CD14-positive monocyte (primary cell): Measurements from ENCODE around the gene NFAM1. TPM values are rescaled to one million over a fixed set of nuclear protein-coding genes. Genes with fewer than 3 reads are reported as not detected.
A peak's percentile ranks its signal among the peaks of the same experiment; 100 is the strongest.

Source experiments
- DNase-seq, 3 donors: peaks; one replicate each; pipeline ENCODE4 v3.0.0-alpha.2; 2011 to 2022
- H2AFZ ChIP-seq: 2 replicates; pipeline ENCODE4 v1.6.0; 2012; ENCODE audit warnings: mild to moderate bottlenecking, low read depth, low read length, inconsistent platforms; ENCODE audit not compliant: insufficient read depth, poor library complexity, severe bottlenecking
- H3K27ac ChIP-seq, 2 donors: 1 replicate in 1 of 2; 2 replicates in 1 of 2; pipeline ENCODE4 v1.5.1; 2012 to 2013; ENCODE audit warnings: low read length in 2 of 2, control low read depth in 1 of 2, inconsistent platforms in 1 of 2, low read depth in 1 of 2, mild to moderate bottlenecking in 1 of 2
- H3K27me3 ChIP-seq, 2 donors: one replicate each; pipeline versions ENCODE4 v1.6.0 to v1.6.1; 2011 to 2013; ENCODE audit warnings: low read length in 2 of 2; ENCODE audit not compliant: control insufficient read depth in 2 of 2, insufficient read depth in 2 of 2
- H3K36me3 ChIP-seq, 2 donors: replicated peaks in 1 of 2; 1 replicate in 1 of 2; 2 replicates in 1 of 2; pipeline versions ENCODE4 v1.5.1 to v1.6.1; 2012 to 2013; ENCODE audit warnings: low read length in 2 of 2, control low read depth in 1 of 2, inconsistent platforms in 1 of 2, mild to moderate bottlenecking in 1 of 2; ENCODE audit not compliant: insufficient read depth in 2 of 2, control insufficient read depth in 1 of 2
- H3K4me1 ChIP-seq, 2 donors: 1 replicate in 1 of 2; 2 replicates in 1 of 2; pipeline versions ENCODE4 v1.5.1 to v1.6.1; 2012 to 2013; ENCODE audit warnings: low read length in 2 of 2, control low read depth in 1 of 2, inconsistent platforms in 1 of 2, mild to moderate bottlenecking in 1 of 2, moderate library complexity in 1 of 2; ENCODE audit not compliant: insufficient read depth in 2 of 2, control insufficient read depth in 1 of 2
- H3K4me2 ChIP-seq: replicated peaks from 2 replicates; pipeline ENCODE3; 2012; ENCODE audit warnings: low read length, moderate library complexity, mild to moderate bottlenecking; ENCODE audit not compliant: poor library complexity, severe bottlenecking; ENCODE audit errors: extremely low read depth
- H3K4me3 ChIP-seq, 3 experiments: fragments of 200-600 bp in 1 of 3; sonication (generic) in 1 of 3; replicated peaks in 1 of 3; 1 replicate in 2 of 3; 2 replicates in 1 of 3; pipeline ENCODE4 v1.5.1; 2011 to 2013; ENCODE audit warnings: low read length in 3 of 3, mild to moderate bottlenecking in 3 of 3, control low read depth in 2 of 3, low read depth in 2 of 3, inconsistent platforms in 1 of 3, moderate library complexity in 1 of 3
- H3K79me2 ChIP-seq: 2 replicates; pipeline ENCODE4 v1.6.0; 2012; ENCODE audit warnings: mild to moderate bottlenecking, control low read depth, inconsistent platforms, low read length, moderate library complexity; ENCODE audit not compliant: insufficient read depth
- H3K9ac ChIP-seq: 2 replicates; pipeline ENCODE4 v1.6.0; 2017; ENCODE audit warnings: low read length, mild to moderate bottlenecking; ENCODE audit not compliant: insufficient read depth, poor library complexity, severe bottlenecking
- H3K9me3 ChIP-seq, 2 donors: replicated peaks in 1 of 2; 1 replicate in 1 of 2; 2 replicates in 1 of 2; pipeline versions ENCODE4 v1.5.1 to v1.6.1; 2012 to 2013; ENCODE audit warnings: low read length in 2 of 2, control low read depth in 1 of 2; ENCODE audit not compliant: control insufficient read depth in 1 of 2, insufficient read depth in 1 of 2
- H4K20me1 ChIP-seq: 2 replicates; pipeline ENCODE4 v1.6.0; 2012; ENCODE audit warnings: mild to moderate bottlenecking, low read length, control low read depth, moderate library complexity; ENCODE audit not compliant: insufficient read depth
- H3K27ac Mint-ChIP-seq, 7 donors: one replicate each; pipeline ENCODE4 v1.8.0; 2020; ENCODE audit warnings: mild to moderate bottlenecking in 7 of 7, mixed read lengths in 7 of 7, moderate library complexity in 6 of 7, inconsistent platforms in 2 of 7
- H3K27me3 Mint-ChIP-seq, 3 donors: one replicate each; pipeline ENCODE4 v1.8.0; 2021 to 2022; ENCODE audit warnings: low read depth in 3 of 3, mild to moderate bottlenecking in 3 of 3, mixed read lengths in 3 of 3, moderate library complexity in 3 of 3, inconsistent platforms in 1 of 3
- H3K36me3 Mint-ChIP-seq, 2 donors: one replicate each; pipeline ENCODE4 v1.8.0; 2020; ENCODE audit warnings: mixed read lengths in 2 of 2, inconsistent platforms in 1 of 2, mild to moderate bottlenecking in 1 of 2
- H3K4me1 Mint-ChIP-seq: one replicate; pipeline ENCODE4 v1.8.0; 2020; ENCODE audit warnings: mild to moderate bottlenecking, mixed read lengths
- H3K4me3 Mint-ChIP-seq, 2 donors: one replicate each; pipeline ENCODE4 v1.8.0; 2020; ENCODE audit warnings: mild to moderate bottlenecking in 2 of 2, mixed read lengths in 2 of 2, moderate library complexity in 1 of 2
- H3K9me3 Mint-ChIP-seq, 7 donors: one replicate each; pipeline ENCODE4 v1.8.0; 2020 to 2022; ENCODE audit warnings: mixed read lengths in 7 of 7, mild to moderate bottlenecking in 6 of 7, moderate library complexity in 6 of 7, inconsistent platforms in 2 of 7
- WGBS: methylation state at CpG from one replicate; pipeline ENCODE4 v1.1.5; 2013; ENCODE audit warnings: missing lambda C conversion rate; ENCODE audit not compliant: insufficient coverage; 5-methylcytosine and 5-hydroxymethylcytosine counted together
- intact Hi-C, 2 donors: fragments of 100-400 bp; cut with micrococcal nuclease; formaldehyde crosslinking; loops; one replicate each; pipeline versions ENCODE4 v1.15.0 to v1.15.1; 2023
- polyA plus RNA-seq, 3 donors: library from polyadenylated mRNA; depleted of rRNA in 1 of 3; unstranded in 2 of 3; stranded (reverse) in 1 of 3; fragments of 300-500 nt in 2 of 3; fragments of >200 nt in 1 of 3; fragmentation: Illumina TruSeq in 2 of 3; gene quantifications; 1 replicate in 2 of 3; 2 replicates in 1 of 3; pipeline ENCODE4 v1.2.3, GENCODE V29; 2012 to 2021
- TF ChIP-seq, protein P1 (sequence below): fragments of 200-600 bp; IDR thresholded peaks from one replicate; pipeline ENCODE4 v1.8.0; 2022; ENCODE audit warnings: antibody characterized with exemption, mild to moderate bottlenecking

The NFAM1 gene
- polyA plus RNA-seq, 3 donors: 36.0 to 71.0 (median 69.7) TPM

DNA sequence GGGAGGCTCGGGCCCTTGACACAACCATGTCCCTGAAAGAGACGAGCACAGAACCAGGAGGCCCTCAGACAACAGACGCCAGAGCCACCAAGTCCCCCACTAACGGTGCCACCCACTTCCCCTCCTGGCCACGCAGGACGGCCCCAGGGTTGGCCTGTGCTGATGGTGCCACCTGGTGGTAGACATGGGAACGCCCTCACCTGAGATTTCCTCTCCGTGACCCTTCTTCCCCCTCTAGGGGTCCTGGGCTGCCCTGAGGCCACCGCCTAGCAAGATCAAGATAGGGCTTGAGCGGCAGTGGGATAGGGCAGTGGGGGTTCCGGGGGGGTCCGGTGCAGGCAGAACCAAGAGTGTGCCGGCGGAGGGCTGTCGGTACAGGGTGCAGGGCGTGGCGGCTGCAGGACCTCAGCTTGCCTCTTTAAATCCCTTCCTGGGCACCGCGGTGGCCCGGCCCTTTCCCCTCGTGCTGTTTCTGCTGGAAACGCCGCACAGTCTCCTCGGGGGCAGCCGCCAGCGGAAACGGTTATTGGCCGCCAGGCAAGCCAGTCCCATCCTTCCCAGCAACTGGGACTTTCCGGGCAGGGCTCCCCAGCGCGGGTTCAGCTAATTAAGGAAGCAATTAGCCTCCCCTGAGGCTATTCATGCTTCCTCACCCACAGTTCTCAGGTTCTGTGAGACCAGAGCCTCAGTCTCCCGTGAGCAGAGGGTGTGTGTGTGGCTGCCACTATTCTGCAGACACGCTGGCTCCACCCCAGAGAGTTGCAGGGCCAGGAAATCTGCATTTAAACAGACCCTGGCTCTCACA is 5.5 kb upstream of the NFAM1 start:
- H3K27me3 Mint-ChIP-seq: peaks cover 0 to 13% (median 3%) of the 10 kb centered on the region in 3 donors
- peak overlapping the region; percentile 74 to 88 for H3K4me3 Mint-ChIP-seq
- no peaks in the 10 kb centered on the region for H3K9me3 ChIP-seq
- TF ChIP-seq, protein P1, sequence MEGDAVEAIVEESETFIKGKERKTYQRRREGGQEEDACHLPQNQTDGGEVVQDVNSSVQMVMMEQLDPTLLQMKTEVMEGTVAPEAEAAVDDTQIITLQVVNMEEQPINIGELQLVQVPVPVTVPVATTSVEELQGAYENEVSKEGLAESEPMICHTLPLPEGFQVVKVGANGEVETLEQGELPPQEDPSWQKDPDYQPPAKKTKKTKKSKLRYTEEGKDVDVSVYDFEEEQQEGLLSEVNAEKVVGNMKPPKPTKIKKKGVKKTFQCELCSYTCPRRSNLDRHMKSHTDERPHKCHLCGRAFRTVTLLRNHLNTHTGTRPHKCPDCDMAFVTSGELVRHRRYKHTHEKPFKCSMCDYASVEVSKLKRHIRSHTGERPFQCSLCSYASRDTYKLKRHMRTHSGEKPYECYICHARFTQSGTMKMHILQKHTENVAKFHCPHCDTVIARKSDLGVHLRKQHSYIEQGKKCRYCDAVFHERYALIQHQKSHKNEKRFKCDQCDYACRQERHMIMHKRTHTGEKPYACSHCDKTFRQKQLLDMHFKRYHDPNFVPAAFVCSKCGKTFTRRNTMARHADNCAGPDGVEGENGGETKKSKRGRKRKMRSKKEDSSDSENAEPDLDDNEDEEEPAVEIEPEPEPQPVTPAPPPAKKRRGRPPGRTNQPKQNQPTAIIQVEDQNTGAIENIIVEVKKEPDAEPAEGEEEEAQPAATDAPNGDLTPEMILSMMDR: peak; percentile 100
- under 1% methylated on average over 28 of the region's 33 CpGs for WGBS
- peak overlapping the region; percentile 22 to 79 (median 57) for H3K4me3 ChIP-seq
- peaks cover 88 to 93% of the 10 kb centered on the region in 2 donors for H3K4me1 ChIP-seq
- H3K9ac ChIP-seq: peak overlapping the region; percentile 63
- H3K4me1 Mint-ChIP-seq: peaks cover 82% of the 10 kb centered on the region
- no peaks in the 10 kb centered on the region for H3K27me3 ChIP-seq
- peak overlapping the region; percentile 96 for H3K4me2 ChIP-seq
- peak overlapping the region; percentile 68 to 97 (median 90) for H3K27ac Mint-ChIP-seq
- peak; percentile 73 to 83 (median 82) for DNase-seq
- H3K79me2 ChIP-seq: peaks cover 39% of the 10 kb centered on the region
- intact Hi-C loops: loop anchor here (2.0 to 10.0 kb wide), 5 partner anchors 40 to 345 kb away; partner anchors contain the start of genes TCF20 (in 2 of the 2) and NDUFA6 (in 1 of the 2)
- peak overlapping the region; percentile 22 to 82 for H3K27ac ChIP-seq
- peak overlapping the region; percentile 82 for H2AFZ ChIP-seq
- H3K9me3 Mint-ChIP-seq: no peaks in the 10 kb centered on the region
- H3K36me3 Mint-ChIP-seq: peaks cover 0 to 3% of the 10 kb centered on the region in 2 donors
- no peaks in the 10 kb centered on the region for H4K20me1 ChIP-seq
- no peaks in the 10 kb centered on the region for H3K36me3 ChIP-seq

DNA sequence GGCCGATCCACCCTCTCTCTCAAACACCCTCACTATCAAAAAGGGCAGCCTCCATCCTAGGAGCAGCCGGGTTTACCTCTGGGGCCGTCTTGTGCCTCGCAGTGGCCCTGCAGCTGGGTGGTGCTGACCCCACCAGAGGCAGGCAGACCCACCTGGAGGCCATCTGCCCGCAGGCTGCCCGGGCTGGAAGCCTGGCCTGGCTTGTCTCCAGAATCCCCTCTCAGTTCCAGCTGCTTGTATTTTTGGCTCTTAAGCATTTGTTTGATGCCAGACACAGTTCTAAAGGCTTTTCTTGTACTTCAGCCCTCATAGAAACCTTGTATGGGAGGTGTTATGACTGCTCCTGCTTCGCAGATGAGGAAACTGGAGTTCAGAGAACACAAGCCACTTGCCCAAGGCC is 4.2 kb upstream of the NFAM1 start:
- WGBS: 35% methylated on average over 7 of the region's 7 CpGs
- peak overlapping the region; percentile 90 to 97 (median 95) for H3K27ac Mint-ChIP-seq
- H3K36me3 ChIP-seq: no peaks in the 10 kb centered on the region

More for the DNA sequence above, 4.2 kb upstream of the NFAM1 start:
- peak overlapping the region; percentile 96 for H3K4me2 ChIP-seq
- Mint-ChIP-seq H3K4me1 (peaks cover 84% of the 10 kb centered on the region), H3K4me3 (peak overlapping the region; percentile 73 to 92), H3K27me3 (peaks cover 0 to 13% (median 0%) of the 10 kb centered on the region in 3 donors), H3K9me3 (no peaks in the 10 kb centered on the region), H3K36me3 (peaks cover 0 to 5% of the 10 kb centered on the region in 2 donors)
- peaks cover 52% of the 10 kb centered on the region for H3K79me2 ChIP-seq
- DNase-seq: no peak
- intact Hi-C loops: loop anchor here (5.0 to 10.0 kb wide), 3 partner anchors 39 to 344 kb away; partner anchors contain the start of genes TCF20 (in 2 of the 2) and NDUFA6 (in 1 of the 2)
- peak overlapping the region in 1 of 3 experiments; percentile 72 for H3K4me3 ChIP-seq
- peak overlapping the region; percentile 76 to 82 for H3K27ac ChIP-seq
- no peaks in the 10 kb centered on the region for H3K9me3 ChIP-seq
- TF ChIP-seq, protein P1: no peak
- no peaks in the 10 kb centered on the region for H4K20me1 ChIP-seq
- peak overlapping the region; percentile 74 for H2AFZ ChIP-seq
- H3K4me1 ChIP-seq: peaks cover 90 to 98% of the 10 kb centered on the region in 2 donors
- no peaks in the 10 kb centered on the region for H3K27me3 ChIP-seq
- H3K9ac ChIP-seq: peak overlapping the region; percentile 62
